ENCODE measurements around the gene SLC2A8. TPM values are rescaled to one million over a fixed set of nuclear protein-coding genes. Genes with fewer than 3 reads are reported as not detected.

SLC2A8 gene
- total and polyA plus RNA-seq, 5 donors from 2014 or later, result 5.5 to 15.6 (median 10.0) TPM

DNA sequence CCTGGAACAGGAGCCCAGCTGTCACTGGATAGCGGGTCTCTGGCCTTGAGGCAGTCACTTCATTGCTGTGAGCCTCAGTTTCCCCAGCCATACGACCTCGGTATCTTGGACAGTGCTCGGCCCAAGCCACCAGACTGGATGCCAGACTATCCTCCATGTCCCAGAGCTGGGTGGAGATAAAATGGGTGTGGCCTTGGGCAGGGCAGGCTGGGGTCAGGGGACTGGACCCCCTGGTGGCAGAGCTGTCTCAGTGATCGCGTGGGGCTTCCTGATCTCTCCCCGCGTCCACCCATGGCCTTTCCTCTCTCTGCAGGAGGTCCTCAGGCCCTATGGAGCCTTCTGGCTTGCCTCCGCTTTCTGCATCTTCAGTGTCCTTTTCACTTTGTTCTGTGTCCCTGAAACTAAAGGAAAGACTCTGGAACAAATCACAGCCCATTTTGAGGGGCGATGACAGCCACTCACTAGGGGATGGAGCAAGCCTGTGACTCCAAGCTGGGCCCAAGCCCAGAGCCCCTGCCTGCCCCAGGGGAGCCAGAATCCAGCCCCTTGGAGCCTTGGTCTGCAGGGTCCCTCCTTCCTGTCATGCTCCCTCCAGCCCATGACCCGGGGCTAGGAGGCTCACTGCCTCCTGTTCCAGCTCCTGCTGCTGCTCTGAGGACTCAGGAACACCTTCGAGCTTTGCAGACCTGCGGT is 10.0 kb downstream of the SLC2A8 start:
- peaks cover 0 to 5% (median 0%) of the 10 kb centered on the region in 4 donors for H3K4me1 Mint-ChIP-seq
- ATAC-seq (ENCODE audit: low read depth in 2 of 2) (no peak), DNase-seq (no peak)
- no peak overlapping the region for H3K4me3 Mint-ChIP-seq
- no peak overlapping the region for H3K4me3 ChIP-seq (ENCODE audit: low read depth, low read length)
- H3K27me3 ChIP-seq (ENCODE audit: control insufficient read depth, insufficient read depth, low read length), result no peaks in the 10 kb centered on the region
- no peaks in the 10 kb centered on the region for H3K9me3 ChIP-seq (ENCODE audit: control insufficient read depth in 2 of 2, low read length in 2 of 2)
- H3K27ac ChIP-seq (ENCODE audit: insufficient read depth, low read length, poor library complexity, severe bottlenecking), result no peak overlapping the region
- no peaks in the 10 kb centered on the region for H3K4me1 ChIP-seq (ENCODE audit: control insufficient read depth, insufficient read depth, low read length, poor library complexity, severe bottlenecking)
- no peaks in the 10 kb centered on the region for H3K36me3 ChIP-seq (ENCODE audit: control insufficient read depth, insufficient read depth, low read length)
- no peaks in the 10 kb centered on the region for H3K36me3 Mint-ChIP-seq
- H3K27ac Mint-ChIP-seq, result no peak overlapping the region
- H3K27me3 Mint-ChIP-seq, result peaks cover 13% of the 10 kb centered on the region
- peaks cover 0 to 1% (median 0%) of the 10 kb centered on the region in 7 donors for H3K9me3 Mint-ChIP-seq

DNA sequence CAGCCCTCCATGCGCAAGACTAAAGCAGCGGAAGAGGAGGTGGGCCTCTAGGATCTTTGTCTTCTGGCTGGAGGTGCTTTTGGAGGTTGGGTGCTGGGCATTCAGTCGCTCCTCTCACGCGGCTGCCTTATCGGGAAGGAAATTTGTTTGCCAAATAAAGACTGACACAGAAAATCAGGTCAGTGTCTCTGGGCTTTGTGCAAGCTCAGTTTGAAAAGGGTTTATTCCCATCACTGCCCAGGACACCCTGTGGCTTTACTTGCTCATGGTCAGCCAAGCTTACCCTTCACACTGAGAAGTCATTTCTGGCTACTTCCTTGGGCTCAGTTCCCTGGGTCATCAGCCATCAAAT is 10.5 kb downstream of the SLC2A8 start:
- peaks cover 0 to 5% (median 0%) of the 10 kb centered on the region in 4 donors for H3K4me1 Mint-ChIP-seq
- ATAC-seq (ENCODE audit: low read depth in 2 of 2) (no peak), DNase-seq (no peak)
- no peaks in the 10 kb centered on the region for H3K36me3 ChIP-seq (ENCODE audit: control insufficient read depth, insufficient read depth, low read length)
- no peak overlapping the region for H3K27ac Mint-ChIP-seq
- H3K36me3 Mint-ChIP-seq, result no peaks in the 10 kb centered on the region
- no peaks in the 10 kb centered on the region for H3K4me1 ChIP-seq (ENCODE audit: control insufficient read depth, insufficient read depth, low read length, poor library complexity, severe bottlenecking)
- H3K27me3 ChIP-seq (ENCODE audit: control insufficient read depth, insufficient read depth, low read length), result peaks cover 2% of the 10 kb centered on the region
- no peak overlapping the region for H3K27ac ChIP-seq (ENCODE audit: insufficient read depth, low read length, poor library complexity, severe bottlenecking)
- peaks cover 10% of the 10 kb centered on the region for H3K27me3 Mint-ChIP-seq
- H3K4me3 ChIP-seq (ENCODE audit: low read depth, low read length), result no peak overlapping the region
- no peaks in the 10 kb centered on the region for H3K9me3 ChIP-seq (ENCODE audit: control insufficient read depth in 2 of 2, low read length in 2 of 2)
- H3K4me3 Mint-ChIP-seq, result no peak overlapping the region
- peaks cover 0 to 1% (median 0%) of the 10 kb centered on the region in 7 donors for H3K9me3 Mint-ChIP-seq

DNA sequence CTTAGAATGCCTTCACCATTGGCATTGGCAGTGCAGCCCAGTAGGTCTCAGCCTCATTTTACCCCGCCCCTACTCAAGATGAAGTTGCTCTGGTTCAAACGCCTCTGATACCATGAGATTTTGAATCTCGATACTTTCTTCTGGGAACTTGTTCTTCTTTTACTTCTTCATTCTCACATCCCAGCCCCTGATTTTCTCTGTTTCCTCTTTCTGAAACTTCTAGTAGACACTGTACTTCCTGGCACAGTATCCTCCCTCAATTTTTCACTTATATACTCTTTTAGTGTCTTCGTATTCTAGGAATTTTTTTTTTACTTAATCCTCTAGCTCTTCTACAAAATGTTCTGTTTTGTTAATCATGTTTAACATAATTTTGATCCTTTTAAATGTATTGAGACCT is 14.2 kb downstream of the SLC2A8 start:
- H3K36me3 Mint-ChIP-seq, result no peaks in the 10 kb centered on the region
- no peak overlapping the region for H3K27ac Mint-ChIP-seq
- DNase-seq, result no peak
- H3K4me1 Mint-ChIP-seq, result peaks cover 0 to 5% (median 0%) of the 10 kb centered on the region in 4 donors
- Histone ChIP-seq H3K9me3 (ENCODE audit: control insufficient read depth in 2 of 2, low read length in 2 of 2) (no peaks in the 10 kb centered on the region), H3K36me3 (ENCODE audit: control insufficient read depth, insufficient read depth, low read length) (no peaks in the 10 kb centered on the region), H3K27me3 (ENCODE audit: control insufficient read depth, insufficient read depth, low read length) (peaks cover 2% of the 10 kb centered on the region), H3K4me3 (ENCODE audit: low read depth, low read length) (no peak overlapping the region), H3K4me1 (ENCODE audit: control insufficient read depth, insufficient read depth, low read length, poor library complexity, severe bottlenecking) (no peaks in the 10 kb centered on the region), H3K27ac (ENCODE audit: insufficient read depth, low read length, poor library complexity, severe bottlenecking) (no peak overlapping the region)
- peaks cover 6% of the 10 kb centered on the region for H3K27me3 Mint-ChIP-seq
- peaks cover 0 to 1% (median 0%) of the 10 kb centered on the region in 7 donors for H3K9me3 Mint-ChIP-seq
- peak overlapping the region in 1 of 4 donors; percentile 37 for H3K4me3 Mint-ChIP-seq
- ATAC-seq (ENCODE audit: low read depth in 2 of 2), result no peak

DNA sequence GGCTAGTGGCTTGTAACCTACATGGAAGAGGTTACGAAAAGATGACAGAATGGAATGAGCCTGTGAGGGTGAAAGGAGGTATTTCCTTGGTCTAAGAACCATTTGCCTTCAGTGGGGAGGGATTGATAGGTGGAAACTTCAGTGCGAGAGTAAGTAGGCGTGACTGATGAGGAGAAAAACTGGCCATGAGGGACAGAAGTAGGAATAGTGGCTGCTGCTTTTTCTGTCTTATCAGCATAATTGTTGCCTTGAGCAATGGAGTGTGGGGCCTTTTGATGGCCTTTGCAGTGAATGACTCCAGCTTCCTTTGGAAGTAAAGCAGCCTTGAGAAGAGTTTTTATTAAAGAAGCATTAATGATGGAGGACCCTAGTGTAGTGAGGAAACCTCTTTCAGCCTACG is 18.2 kb downstream of the SLC2A8 start:
- Histone ChIP-seq H3K27ac (ENCODE audit: insufficient read depth, low read length, poor library complexity, severe bottlenecking) (no peak overlapping the region), H3K4me1 (ENCODE audit: control insufficient read depth, insufficient read depth, low read length, poor library complexity, severe bottlenecking) (no peaks in the 10 kb centered on the region), H3K9me3 (ENCODE audit: control insufficient read depth in 2 of 2, low read length in 2 of 2) (no peaks in the 10 kb centered on the region), H3K4me3 (ENCODE audit: low read depth, low read length) (no peak overlapping the region), H3K27me3 (ENCODE audit: control insufficient read depth, insufficient read depth, low read length) (peaks cover 2% of the 10 kb centered on the region), H3K36me3 (ENCODE audit: control insufficient read depth, insufficient read depth, low read length) (no peaks in the 10 kb centered on the region)
- Mint-ChIP-seq H3K27ac (no peak overlapping the region), H3K27me3 (peaks cover 6% of the 10 kb centered on the region), H3K36me3 (no peaks in the 10 kb centered on the region), H3K4me3 (no peak overlapping the region), H3K4me1 (peaks cover 0 to 5% (median 5%) of the 10 kb centered on the region in 4 donors), H3K9me3 (peaks cover 0 to 1% (median 0%) of the 10 kb centered on the region in 7 donors)
- ATAC-seq (ENCODE audit: low read depth in 2 of 2) (no peak), DNase-seq (no peak)

DNA sequence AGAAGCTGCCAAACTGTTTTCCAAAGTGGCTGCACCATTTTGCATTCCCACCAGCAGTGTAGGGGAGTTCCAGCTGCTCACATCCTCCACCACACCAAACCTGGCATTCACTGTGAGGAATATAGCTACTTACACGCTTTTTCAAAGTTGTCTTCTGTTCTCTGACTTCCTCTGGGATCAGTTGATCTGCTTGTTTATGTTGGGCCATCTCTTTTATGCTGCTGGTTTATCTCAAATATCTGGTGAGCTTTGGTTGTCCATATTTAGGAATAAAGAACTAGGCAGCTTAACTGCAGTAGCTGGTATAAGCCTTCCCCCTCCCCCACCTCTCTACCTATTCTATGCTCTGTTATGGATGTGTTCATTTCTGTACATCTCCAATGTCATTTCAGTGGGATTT is 18.7 kb downstream of the SLC2A8 start:
- Histone ChIP-seq H3K9me3 (ENCODE audit: control insufficient read depth in 2 of 2, low read length in 2 of 2) (no peaks in the 10 kb centered on the region), H3K27me3 (ENCODE audit: control insufficient read depth, insufficient read depth, low read length) (peaks cover 2% of the 10 kb centered on the region), H3K27ac (ENCODE audit: insufficient read depth, low read length, poor library complexity, severe bottlenecking) (no peak overlapping the region), H3K36me3 (ENCODE audit: control insufficient read depth, insufficient read depth, low read length) (no peaks in the 10 kb centered on the region), H3K4me3 (ENCODE audit: low read depth, low read length) (no peak overlapping the region), H3K4me1 (ENCODE audit: control insufficient read depth, insufficient read depth, low read length, poor library complexity, severe bottlenecking) (no peaks in the 10 kb centered on the region)
- DNase-seq, result no peak
- Mint-ChIP-seq H3K27me3 (peaks cover 6% of the 10 kb centered on the region), H3K4me1 (peaks cover 0 to 5% (median 5%) of the 10 kb centered on the region in 4 donors), H3K9me3 (peaks cover 0 to 1% (median 0%) of the 10 kb centered on the region in 7 donors), H3K27ac (no peak overlapping the region), H3K4me3 (no peak overlapping the region), H3K36me3 (no peaks in the 10 kb centered on the region)
- no peak for ATAC-seq (ENCODE audit: low read depth in 2 of 2)

DNA sequence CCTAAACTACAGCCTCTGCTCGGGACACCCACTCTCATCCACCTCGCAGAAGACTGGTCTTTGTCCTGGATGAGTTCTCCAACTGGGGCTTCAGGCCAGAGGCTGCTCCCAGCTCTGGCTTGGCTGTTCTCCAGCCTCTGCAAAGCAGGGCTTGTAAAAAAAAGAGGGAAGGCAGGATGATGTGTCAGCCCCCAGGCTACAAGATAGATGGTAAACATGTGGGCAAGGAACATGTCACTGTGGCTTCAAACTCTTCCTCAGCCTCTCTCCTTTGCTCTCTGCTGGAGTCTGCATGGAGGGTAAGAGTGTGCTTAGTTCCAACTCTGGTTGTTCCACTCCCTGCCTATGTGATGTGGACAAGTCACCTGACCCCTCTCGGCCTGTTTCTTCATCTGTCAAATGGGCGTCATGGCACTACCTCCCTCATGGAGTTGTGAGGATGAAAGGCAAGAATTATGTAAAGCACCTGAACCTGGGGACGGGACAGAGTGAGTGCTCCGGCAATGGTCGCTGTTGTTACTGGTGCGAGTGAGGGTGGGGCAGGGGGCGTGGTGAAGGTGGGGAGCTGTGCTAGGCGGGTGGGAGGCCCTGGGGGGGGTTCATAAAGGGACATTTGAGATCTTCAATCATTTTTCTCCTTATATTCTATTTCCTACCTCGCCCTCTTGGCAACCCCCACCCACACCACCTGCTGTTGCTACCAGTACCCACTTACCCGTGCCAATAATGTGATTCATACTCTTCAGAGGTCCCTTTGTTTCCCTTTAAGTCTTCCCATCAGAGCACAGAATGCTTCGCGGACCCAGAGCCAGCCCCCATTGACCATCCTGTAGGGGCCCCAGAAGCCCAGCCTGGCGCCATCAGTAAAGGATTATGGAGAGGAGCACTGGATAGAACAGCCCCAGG is 20.4 kb downstream of the SLC2A8 start:
- no peak for ATAC-seq (ENCODE audit: low read depth in 2 of 2)
- DNase-seq, result no peak

DNA sequence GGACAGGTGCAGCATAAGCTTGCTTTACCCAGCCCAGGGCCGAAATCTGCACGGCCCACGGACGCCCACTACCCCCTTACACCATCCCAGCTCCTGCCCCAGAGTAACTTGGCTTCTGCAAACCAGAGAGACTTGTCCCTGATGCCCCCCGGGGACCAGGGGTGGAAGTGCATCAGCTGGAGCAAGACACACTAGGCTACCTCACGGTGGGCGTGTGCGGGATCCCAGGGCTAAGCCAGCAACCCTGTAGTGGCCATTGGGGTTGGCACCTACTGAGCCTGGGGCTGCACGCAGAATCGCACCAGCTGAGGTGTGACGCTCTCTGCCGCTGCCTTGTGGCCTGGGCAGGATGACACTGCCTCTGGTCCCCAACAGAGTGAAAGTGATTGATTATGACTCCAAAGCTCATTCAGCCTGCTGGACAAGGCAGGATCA is 21.1 kb downstream of the SLC2A8 start:
- peak; percentile 30 to 52 for ATAC-seq (ENCODE audit: low read depth in 2 of 2)
- Histone ChIP-seq H3K27ac (ENCODE audit: insufficient read depth, low read length, poor library complexity, severe bottlenecking) (no peak overlapping the region), H3K9me3 (ENCODE audit: control insufficient read depth in 2 of 2, low read length in 2 of 2) (no peaks in the 10 kb centered on the region), H3K36me3 (ENCODE audit: control insufficient read depth, insufficient read depth, low read length) (no peaks in the 10 kb centered on the region), H3K4me3 (ENCODE audit: low read depth, low read length) (no peak overlapping the region), H3K27me3 (ENCODE audit: control insufficient read depth, insufficient read depth, low read length) (no peaks in the 10 kb centered on the region), H3K4me1 (ENCODE audit: control insufficient read depth, insufficient read depth, low read length, poor library complexity, severe bottlenecking) (peaks cover 3% of the 10 kb centered on the region)
- peak in 2 of 3 donors; percentile 28 to 50 for DNase-seq
- H3K27me3 Mint-ChIP-seq, result no peaks in the 10 kb centered on the region
- H3K9me3 Mint-ChIP-seq, result no peaks in the 10 kb centered on the region
- no peaks in the 10 kb centered on the region for H3K36me3 Mint-ChIP-seq
- no peak overlapping the region for H3K4me3 Mint-ChIP-seq
- H3K4me1 Mint-ChIP-seq, result peaks cover 0 to 12% (median 4%) of the 10 kb centered on the region in 4 donors
- no peak overlapping the region for H3K27ac Mint-ChIP-seq

More for the DNA sequence above, 20.4 kb downstream of the SLC2A8 start:
- Mint-ChIP-seq H3K27me3 (no peaks in the 10 kb centered on the region), H3K36me3 (no peaks in the 10 kb centered on the region), H3K9me3 (no peaks in the 10 kb centered on the region), H3K27ac (no peak overlapping the region), H3K4me1 (peaks cover 0 to 6% (median 2%) of the 10 kb centered on the region in 4 donors), H3K4me3 (peak overlapping the region in 1 of 4 donors; percentile 47)
- H3K27ac ChIP-seq (ENCODE audit: insufficient read depth, low read length, poor library complexity, severe bottlenecking), result no peak overlapping the region
- H3K4me1 ChIP-seq (ENCODE audit: control insufficient read depth, insufficient read depth, low read length, poor library complexity, severe bottlenecking), result no peaks in the 10 kb centered on the region
- peaks cover under 1% of the 10 kb centered on the region for H3K27me3 ChIP-seq (ENCODE audit: control insufficient read depth, insufficient read depth, low read length)
- no peaks in the 10 kb centered on the region for H3K9me3 ChIP-seq (ENCODE audit: control insufficient read depth in 2 of 2, low read length in 2 of 2)
- H3K36me3 ChIP-seq (ENCODE audit: control insufficient read depth, insufficient read depth, low read length), result no peaks in the 10 kb centered on the region
- no peak overlapping the region for H3K4me3 ChIP-seq (ENCODE audit: low read depth, low read length)
